Endothelial cell of umbilical vein (primary cell): ENCODE results near the gene LRRC8D. TPM values are rescaled to one million over a fixed set of nuclear protein-coding genes. Genes with fewer than 3 reads are reported as not detected.

Experiments
- BruUV-seq: library from RNA; stranded (reverse); fragments of 400-500 nt; replicated peaks from 2 replicates; lab custom pipeline; 2021; lab: Mats Ljungman, UMichigan
- CTCF ChIA-PET: fragments of 300-600, 350-600 bp; sonication (Branson Sonifier 250); formaldehyde crosslinking; loops from one replicate; lab custom pipeline; 2021; ENCODE audit warnings: antibody characterized with exemption, inconsistent platforms; lab: Charles Lee
- POLR2A ChIA-PET: fragments of 300-600, 350-600 bp; sonication (Branson Sonifier 250); formaldehyde crosslinking; loops from one replicate; lab custom pipeline; 2021; ENCODE audit warnings: antibody characterized with exemption, inconsistent platforms; lab: Charles Lee
- DNase-seq: peaks from one replicate; pipeline ENCODE4 v3.0.0-alpha.2; 2011; ENCODE audit warnings: low read depth, low spot score
- FAIRE-seq: peaks from 2 replicates; lab custom pipeline; 2011; peaks lifted over from hg19 to GRCh38; lab: Jason Lieb, UNC
- H2AFZ ChIP-seq: 2 replicates; pipeline ENCODE4 v1.6.0; 2012; ENCODE audit warnings: low read depth, low read length, control low read depth, inconsistent platforms
- H3K27ac ChIP-seq: 2 replicates; pipeline ENCODE4 v1.5.1; 2011; ENCODE audit warnings: low read depth, mild to moderate bottlenecking, control low read depth, low read length, moderate library complexity; ENCODE audit not compliant: insufficient read depth
- H3K27me3 ChIP-seq, 2 experiments: 2 replicates each; pipeline versions ENCODE4 v1.6.0 to v1.6.1; 2011; ENCODE audit warnings: low read length in 2 of 2, mixed read lengths in 1 of 2; ENCODE audit not compliant: control insufficient read depth in 2 of 2, insufficient read depth in 2 of 2
- H3K36me3 ChIP-seq, 2 experiments: 2 replicates in 1 of 2; 3 replicates in 1 of 2; pipeline ENCODE4 v1.5.1; 2011; ENCODE audit warnings: low read length in 2 of 2, mild to moderate bottlenecking in 1 of 2, moderate library complexity in 1 of 2; ENCODE audit not compliant: control insufficient read depth in 2 of 2, insufficient read depth in 2 of 2; ENCODE audit errors: extremely low read depth in 1 of 2
- H3K4me1 ChIP-seq: 3 replicates; pipeline ENCODE4 v1.5.1; 2011; ENCODE audit warnings: mild to moderate bottlenecking, low read length; ENCODE audit not compliant: control insufficient read depth, insufficient read depth; ENCODE audit errors: extremely low read depth
- H3K4me2 ChIP-seq: 2 replicates; pipeline ENCODE4 v1.6.1; 2011; ENCODE audit warnings: low read length, control low read depth, mixed read lengths; ENCODE audit not compliant: insufficient read depth
- H3K4me3 ChIP-seq, 3 experiments: fragments of 200-600 bp in 1 of 3; sonication (generic), shearing (Covaris generic) in 1 of 3; replicated peaks in 1 of 3; 2 replicates each; pipeline ENCODE4 v1.5.1; 2011 to 2016; ENCODE audit warnings: control low read depth in 3 of 3, low read length in 3 of 3, mild to moderate bottlenecking in 2 of 3, inconsistent platforms in 1 of 3, low read depth in 1 of 3, moderate library complexity in 1 of 3; ENCODE audit not compliant: insufficient read depth in 1 of 3
- H3K79me2 ChIP-seq: 2 replicates; pipeline ENCODE4 v1.6.0; 2012; ENCODE audit warnings: low read length, inconsistent platforms; ENCODE audit not compliant: control insufficient read depth, insufficient read depth
- H3K9ac ChIP-seq: replicated peaks from 2 replicates; pipeline ENCODE3; 2011; ENCODE audit warnings: low read length, control low read depth; ENCODE audit not compliant: insufficient read depth; ENCODE audit errors: extremely low read depth
- H3K9me1 ChIP-seq: replicated peaks from 3 replicates; pipeline ENCODE4 v1.6.0; 2011; ENCODE audit warnings: mild to moderate bottlenecking, low read length; ENCODE audit not compliant: control insufficient read depth, insufficient read depth; ENCODE audit errors: extremely low read depth
- H3K9me3 ChIP-seq: replicated peaks from 2 replicates; pipeline ENCODE4 v1.5.1; 2012; ENCODE audit warnings: low read length, inconsistent platforms; ENCODE audit not compliant: control insufficient read depth, insufficient read depth
- H4K20me1 ChIP-seq: replicated peaks from 2 replicates; pipeline ENCODE3; 2011; ENCODE audit warnings: mild to moderate bottlenecking, low read length; ENCODE audit not compliant: control insufficient read depth, insufficient read depth; ENCODE audit errors: extremely low read depth
- CTCF ChIP-seq, 2 donors: IDR thresholded peaks; 1 replicate in 1 of 2; 2 replicates in 1 of 2; pipeline ENCODE4 v1.5.1; 2011; ENCODE audit warnings: low read length in 2 of 2, mild to moderate bottlenecking in 2 of 2, moderate library complexity in 2 of 2, control low read depth in 1 of 2, inconsistent platforms in 1 of 2, low read depth in 1 of 2; ENCODE audit not compliant: insufficient read depth in 1 of 2; ENCODE audit errors: extremely low read depth in 1 of 2
- EZH2 ChIP-seq: IDR thresholded peaks from 2 replicates; pipeline ENCODE4 v1.6.1; 2012; ENCODE audit warnings: borderline replicate concordance, low read depth, mild to moderate bottlenecking, moderate library complexity, low read length, inconsistent platforms; ENCODE audit not compliant: severe bottlenecking
- FOS ChIP-seq: IDR thresholded peaks from 2 replicates; pipeline ENCODE4 v1.6.1; 2011; ENCODE audit warnings: mild to moderate bottlenecking, low read length, moderate library complexity, borderline replicate concordance; ENCODE audit not compliant: insufficient read depth
- JUN ChIP-seq: IDR thresholded peaks from 2 replicates; pipeline ENCODE4 v1.6.1; 2011; ENCODE audit warnings: borderline replicate concordance, low read depth; ENCODE audit not compliant: insufficient read length, insufficient read depth
- MAX ChIP-seq: IDR thresholded peaks from 2 replicates; pipeline ENCODE4 v1.6.1; 2011; ENCODE audit not compliant: insufficient read depth, insufficient read length
- MYC ChIP-seq: IDR thresholded peaks from one replicate; pipeline ENCODE4 v1.6.1; 2011; ENCODE audit warnings: mild to moderate bottlenecking, low read depth, low read length
- POLR2A ChIP-seq: IDR thresholded peaks from 2 replicates; pipeline ENCODE4 v1.6.1; 2012; ENCODE audit warnings: low read depth, mild to moderate bottlenecking, control low read depth, low read length
- POLR2AphosphoS5 ChIP-seq: IDR thresholded peaks from 2 replicates; pipeline ENCODE4 v1.6.1; 2012; ENCODE audit warnings: low read depth, mild to moderate bottlenecking, control low read depth, low read length, moderate library complexity; ENCODE audit not compliant: insufficient read depth
- dilution Hi-C: fragments of 300-500 bp; cut with MboI; formaldehyde crosslinking; loops from one replicate; pipeline ENCODE4 v1.15.0; 2019; ENCODE audit warnings: low sequenced_read_pairs; ENCODE audit not compliant: extremely low pct_ligation_motif_present
- intact Hi-C: fragments of 100-400 bp; cut with micrococcal nuclease; formaldehyde crosslinking; loops from one replicate; pipeline ENCODE4 v1.10.0; 2022
- polyA plus RNA-seq, 4 experiments: library from polyadenylated mRNA; depleted of rRNA in 3 of 4; stranded (reverse) in 3 of 4; unstranded in 1 of 4; fragments of >200 nt; gene quantifications; 2 replicates each; pipeline versions ENCODE4 v1.2.1 to v1.2.3, GENCODE V29; 2011 to 2012; ENCODE audit warnings: missing spikeins in 1 of 4
- total RNA-seq: library from RNA; stranded (reverse); gene quantifications from 2 replicates; pipeline ENCODE4 v1.2.3, GENCODE V29; 2021

Gene LRRC8D
- total and polyA plus RNA-seq, 2 donors (not counting 3 experiments of a cell fraction or from before 2014, with no cell fraction given), result 31.9 to 37.7 TPM

GRCh38 chr1:89898150-89898549 is 77.3 kb downstream of the LRRC8D start:
- Histone ChIP-seq H3K79me2 (peaks cover 4% of the 10 kb centered on the region), H3K9me1 (no peaks in the 10 kb centered on the region), H3K9ac (no peak overlapping the region), H3K27me3 (no peaks in the 10 kb centered on the region), H3K36me3 (no peaks in the 10 kb centered on the region), H2AFZ (peak overlapping the region; percentile 17), H3K4me1 (peaks cover 40% of the 10 kb centered on the region), H3K9me3 (no peaks in the 10 kb centered on the region), H3K4me2 (peak overlapping the region; percentile 23), H4K20me1 (no peaks in the 10 kb centered on the region), H3K4me3 (no peak overlapping the region), H3K27ac (peak overlapping the region; percentile 45)
- intact Hi-C loops, result no loop called here
- POLR2A ChIA-PET, result interaction anchor here (1.0 kb wide), 1 partner anchor 11 kb away, joined by 3 read pairs; no protein-coding TSS in a partner anchor
- dilution Hi-C loops, result no loop called here
- CTCF ChIA-PET, result interaction anchor here (1.9 kb wide), 1 partner anchor 55 kb away, joined by 9 read pairs; no protein-coding TSS in a partner anchor
- FAIRE-seq (peak; percentile 83), DNase-seq (peak; percentile 49)
- TF ChIP-seq EZH2, result no peak
- TF ChIP-seq FOS, result peak; percentile 7
- BruUV-seq, result no TSS peak

- CTCF ChIA-PET, result interaction anchor here (1.9 kb wide), 1 partner anchor 55 kb away, joined by 9 read pairs; no protein-coding TSS in a partner anchor
- Histone ChIP-seq H3K27me3 (no peaks in the 10 kb centered on the region), H3K4me2 (peak overlapping the region; percentile 23), H3K9ac (no peak overlapping the region), H4K20me1 (no peaks in the 10 kb centered on the region), H3K4me1 (peaks cover 40% of the 10 kb centered on the region), H3K27ac (peak overlapping the region; percentile 45), H3K79me2 (peaks cover 4% of the 10 kb centered on the region), H3K36me3 (no peaks in the 10 kb centered on the region), H3K9me3 (no peaks in the 10 kb centered on the region), H3K9me1 (no peaks in the 10 kb centered on the region), H2AFZ (no peak overlapping the region), H3K4me3 (no peak overlapping the region)
- FAIRE-seq (no peak), DNase-seq (no peak)
- TF ChIP-seq POLR2AphosphoS5 (no peak), EZH2 (no peak), CTCF (IDR thresholded peaks at IDR 0.05; ENCODE audit: extremely low read depth in 1 of 2, insufficient read depth in 1 of 2, low read depth in 1 of 2, low read length in 2 of 2) (no peak), JUN (no peak), MAX (no peak), FOS (no peak), POLR2A (no peak), MYC (no peak)
- dilution Hi-C loops (no loop called here), intact Hi-C loops (no loop called here)
- no TSS peak for BruUV-seq
- POLR2A ChIA-PET, result interaction anchor here (1.0 kb wide), 1 partner anchor 10 kb away, joined by 3 read pairs; no protein-coding TSS in a partner anchor
These were observed 78.1 kb downstream of the LRRC8D start for GRCh38 chr1:89898695-89899470.
